ENCODE measurements around the gene AFF1. TPM values are rescaled to one million over a fixed set of nuclear protein-coding genes. Genes with fewer than 3 reads are reported as not detected.

Gene AFF1
- total and polyA plus RNA-seq, 2 of the 4 experiments (the other 2 are of a cell fraction): 7.0 to 9.6 TPM

GRCh38 chr4:87037671-87038334, 103.0 kb downstream of the AFF1 start:
- Histone ChIP-seq H3K27me3 (ENCODE audit: control insufficient read depth, insufficient read depth, low read length) (no peaks in the 10 kb centered on the region), H4K20me1 (ENCODE audit: insufficient read depth, low read length) (peaks cover 48% of the 10 kb centered on the region), H2BK15ac (ENCODE audit: low read depth, low read length) (no peak overlapping the region), H3K4me3 (ENCODE audit: insufficient read depth, low read depth, low read length) (no peak overlapping the region), H3K79me1 (ENCODE audit: low read depth in 1 of 2, low read length in 2 of 2) (peaks cover 42 to 89% of the 10 kb centered on the region in 2 experiments), H2AK9ac (replicated peaks; ENCODE audit: low read depth, low read length, poor library complexity) (no peak overlapping the region), H3K4me1 (ENCODE audit: control insufficient read depth, insufficient read depth, low read length) (peaks cover 25% of the 10 kb centered on the region), H3K9ac (ENCODE audit: low read depth, low read length) (no peak overlapping the region), H4K8ac (ENCODE audit: low read depth in 2 of 2, low read length in 2 of 2) (no peak overlapping the region; a peak in 1 of 4 replicates), H3K27ac (ENCODE audit: insufficient read depth, low read length) (no peak overlapping the region), H3K14ac (replicated peaks; ENCODE audit: low read depth, low read length) (no peak overlapping the region; the same call in 1 of the 2 replicates), H3K9me1 (ENCODE audit: insufficient read depth, low read length) (peaks cover 12% of the 10 kb centered on the region; the same call in 1 of the 2 replicates), H3K4ac (ENCODE audit: low read depth, low read length) (no peak overlapping the region), H2BK20ac (ENCODE audit: low read depth, low read length) (no peak overlapping the region), H3K36me3 (ENCODE audit: control insufficient read depth, insufficient read depth, low read length) (no peaks in the 10 kb centered on the region), H4K5ac (ENCODE audit: low read depth, low read length) (no peak overlapping the region), H4K91ac (ENCODE audit: insufficient read depth, low read depth, low read length) (no peak overlapping the region), H2AFZ (replicated peaks; ENCODE audit: low read length, poor library complexity) (no peak overlapping the region), H3K18ac (ENCODE audit: low read depth, low read length) (no peak overlapping the region), H2BK120ac (ENCODE audit: low read depth, low read length) (no peak overlapping the region), H3K4me2 (ENCODE audit: low read depth, low read length) (no peak overlapping the region), H2AK5ac (ENCODE audit: low read depth, low read length) (no peak overlapping the region), H3K23ac (ENCODE audit: low read depth, low read length) (no peak overlapping the region), H2BK5ac (ENCODE audit: low read depth, low read length, poor library complexity, severe bottlenecking) (peak overlapping the region; percentile 17), H3K9me3 (ENCODE audit: control insufficient read depth, insufficient read depth, low read length) (no peaks in the 10 kb centered on the region), H3K56ac (ENCODE audit: extremely low read depth, insufficient read depth, low read length) (no peak overlapping the region)
- peak; percentile 31; the same call in 1 of the 2 replicates for ATAC-seq (ENCODE audit: low read depth)
- intact Hi-C loops (cut with micrococcal nuclease): no loop called here
- DNase-seq: no peak
- WGBS, 2 experiments (ENCODE audit: extremely low coverage in 2 of 2, insufficient read length in 1 of 2): no CpG with 5 or more reads among the region's 5 CpGs
- dilution Hi-C loops (cut with HindIII; ENCODE audit: low sequenced_read_pairs, unreplicated experiment): no loop called here
- POLR2A ChIA-PET (ENCODE audit: unreplicated experiment): no interaction called here
- no TSS peak for BruUV-seq (replicated peaks)
- in situ Hi-C loops (cut with MboI; ENCODE audit: low sequenced_read_pairs): no loop called here
- TF ChIP-seq NFE2L2 (IDR thresholded peaks at IDR 0.05; ENCODE audit: low read depth, low read length) (no peak), SMC3 (IDR thresholded peaks at IDR 0.05; ENCODE audit: low read depth, low read length) (no peak), RFX5 (IDR thresholded peaks at IDR 0.05; ENCODE audit: low read depth, low read length) (no peak), MAZ (IDR thresholded peaks at IDR 0.05; ENCODE audit: borderline replicate concordance, low read depth, low read length) (no peak), MXI1 (IDR thresholded peaks at IDR 0.05; ENCODE audit: borderline replicate concordance, low read depth, low read length) (no peak), ELK1 (IDR thresholded peaks at IDR 0.05; ENCODE audit: borderline replicate concordance, low read depth, low read length) (no peak), BHLHE40 (IDR thresholded peaks at IDR 0.05; ENCODE audit: low read depth, low read length) (no peak), USF2 (IDR thresholded peaks at IDR 0.05; ENCODE audit: low read depth, low read length) (no peak), CTCF (conservative IDR thresholded peaks at IDR 0.05; ENCODE audit: low read depth, low read length) (no peak), RCOR1 (IDR thresholded peaks at IDR 0.05; ENCODE audit: insufficient replicate concordance, low read length) (no peak)
- CTCF ChIA-PET: no interaction called here

Data from IMR-90 (cell line).